Lung (tissue), 16 donors: Measurements from ENCODE around the gene ARMH1. TPM values are rescaled to one million over a fixed set of nuclear protein-coding genes. Genes with fewer than 3 reads are reported as not detected.

Source experiments
- ATAC-seq: fragments of 200-7000 bp; cut with Tn5 transposase; one replicate; pipeline ENCODE4 v1.9.1; 2020; ENCODE audit warnings: moderate number of reproducible peaks; ENCODE audit not compliant: insufficient read depth, low FRiP score
- DNase-seq, 3 donors: peaks; one replicate each; pipeline ENCODE4 v3.0.0-alpha.2; 2013 to 2017
- H3K27ac ChIP-seq, 2 donors: one replicate each; pipeline ENCODE4 v1.5.1; 2013; ENCODE audit warnings: mild to moderate bottlenecking in 2 of 2, moderate library complexity in 2 of 2, control low read depth in 1 of 2, inconsistent platforms in 1 of 2, low read depth in 1 of 2, low read length in 1 of 2
- H3K27me3 ChIP-seq, 3 donors: one replicate each; pipeline ENCODE4 v1.5.1; 2013; ENCODE audit warnings: low read length in 2 of 3; ENCODE audit not compliant: control insufficient read depth in 3 of 3, insufficient read depth in 3 of 3
- H3K36me3 ChIP-seq, 4 donors: one replicate each; pipeline ENCODE4 v1.5.1; 2013; ENCODE audit warnings: low read length in 4 of 4, mild to moderate bottlenecking in 1 of 4, moderate library complexity in 1 of 4; ENCODE audit not compliant: control insufficient read depth in 4 of 4, insufficient read depth in 4 of 4
- H3K4me1 ChIP-seq, 5 donors: one replicate each; pipeline ENCODE4 v1.5.1; 2013; ENCODE audit warnings: low read length in 5 of 5, mild to moderate bottlenecking in 2 of 5, moderate library complexity in 1 of 5; ENCODE audit not compliant: control insufficient read depth in 5 of 5, insufficient read depth in 5 of 5
- H3K4me3 ChIP-seq: one replicate; pipeline ENCODE4 v1.5.1; 2013; ENCODE audit warnings: mild to moderate bottlenecking, control low read depth, moderate library complexity
- H3K9ac ChIP-seq, 2 donors: one replicate each; pipeline ENCODE4 v1.5.1; 2013; ENCODE audit warnings: low read length in 2 of 2, control low read depth in 1 of 2; ENCODE audit not compliant: insufficient read depth in 1 of 2
- H3K9me3 ChIP-seq, 4 donors: one replicate each; pipeline ENCODE4 v1.5.1; 2013; ENCODE audit warnings: low read length in 3 of 4, mild to moderate bottlenecking in 1 of 4, moderate library complexity in 1 of 4; ENCODE audit not compliant: control insufficient read depth in 4 of 4, insufficient read depth in 3 of 4
- CTCF ChIP-seq: IDR thresholded peaks from 2 replicates; pipeline ENCODE4 v1.5.1; 2012; ENCODE audit warnings: mild to moderate bottlenecking; ENCODE audit errors: control extremely low read depth, extremely low read depth
- WGBS, 2 donors: extraction: QIAGEN DNeasy Blood & Tissue Kit; methylation state at CpG; one replicate each; pipeline ENCODE4 v1.1.7; 2013; 5-methylcytosine and 5-hydroxymethylcytosine counted together
- long read RNA-seq, 5 donors: transcript quantifications; one replicate each; lab custom pipeline, GENCODE V29; 2026
- polyA plus RNA-seq, 2 donors: library from polyadenylated mRNA; stranded (reverse); fragments of 200-250 nt; gene quantifications; one replicate each; pipeline ENCODE4 v1.2.1, GENCODE V29; 2013
- total RNA-seq, 2 donors: library from RNA; depleted of rRNA in 1 of 2; stranded (reverse); fragments of >200 nt in 1 of 2; gene quantifications; one replicate each; pipeline ENCODE4 v1.2.1, GENCODE V29; 2014 to 2021
- donor health status: control.
- donor health status: control.
- donor health status: Bipolar disorder and iron deficiency.
- donor health status: healthy.
- donor health status: DM: yes; HTN: yes; CAD: no.

ARMH1 gene
- total RNA-seq (10 to 100 TPM in 1 of 2 donors, 1 to 10 TPM in 1; 9.7 to 16.7 TPM), polyA plus RNA-seq (10 to 100 TPM; 26.0 to 35.3 TPM)
- long read RNA-seq, donor 1: 0 reads
- long read RNA-seq, donor 2: 0 reads
- long read RNA-seq, donor 3: 0 reads
- long read RNA-seq, donor 4: 0 reads
- long read RNA-seq, donor 5: 0 reads

- peaks cover 5 to 21% (median 10%) of the 10 kb centered on the region in 5 donors for H3K4me1 ChIP-seq
- TF ChIP-seq CTCF: no peak
- H3K27ac ChIP-seq: peak within 1 kb of the TSS; percentile 80 to 98
- DNase-seq (peak; percentile 99 to 100 (median 100)), ATAC-seq (peak; percentile 95)
- no peaks in the 10 kb centered on the region for H3K27me3 ChIP-seq
- peak within 1 kb of the TSS; percentile 78 to 83 for H3K9ac ChIP-seq
- H3K9me3 ChIP-seq: no peaks in the 10 kb centered on the region
- peak within 1 kb of the TSS; percentile 55 for H3K4me3 ChIP-seq
- no peaks in the 10 kb centered on the region for H3K36me3 ChIP-seq
- 1 to 2% methylated on average over 55 to 56 of the region's 56 CpGs for WGBS, 2 donors
Observed at GRCh38 chr1:44674113-44675000, at the start of gene ARMH1, which contains the start of gene TMEM53. ARMH1 (plus strand) TSS chr1:44674714; CDS start chr1:44689698, 14,984 bp downstream. TMEM53 (minus strand) TSS chr1:44674481; CDS start chr1:44674391, 90 bp downstream.

GRCh38 chr1:44625348-44625747, 49.2 kb upstream of the ARMH1 start:
- Histone ChIP-seq H3K9me3 (no peaks in the 10 kb centered on the region), H3K4me3 (no peak overlapping the region), H3K36me3 (no peaks in the 10 kb centered on the region), H3K27me3 (no peaks in the 10 kb centered on the region), H3K9ac (no peak overlapping the region), H3K4me1 (no peaks in the 10 kb centered on the region), H3K27ac (no peak overlapping the region)
- no peak for DNase-seq
- no peak for ATAC-seq
- no peak for TF ChIP-seq CTCF
- 91 to 94% methylated on average over 7 of the region's 7 CpGs for whole genome bisulfite sequencing, 2 donors

GRCh38 chr1:44628962-44629756, 45.4 kb upstream of the ARMH1 start:
- TF ChIP-seq CTCF: no peak
- Histone ChIP-seq H3K4me3 (no peak overlapping the region), H3K9ac (no peak overlapping the region), H3K36me3 (peaks cover 0 to 12% (median 5%) of the 10 kb centered on the region in 4 donors), H3K4me1 (peaks cover 0 to 18% (median 4%) of the 10 kb centered on the region in 5 donors), H3K9me3 (no peaks in the 10 kb centered on the region), H3K27me3 (no peaks in the 10 kb centered on the region), H3K27ac (no peak overlapping the region)
- ATAC-seq (no peak), DNase-seq (peak in 2 of 3 donors; percentile 37 to 63)
- 86 to 92% methylated on average over 5 of the region's 5 CpGs for WGBS, 2 donors
